ENCODE measurements around the gene OTUD5. TPM values are rescaled to one million over a fixed set of nuclear protein-coding genes. Genes with fewer than 3 reads are reported as not detected.
"Not testable (repeated sequence)": the region's sequence is repeated elsewhere in the genome, so short reads cannot be mapped to it uniquely, and the experiment has no call there.

The OTUD5 gene
- total and polyA plus RNA-seq, 4 donors = 26.4 to 50.6 (median 42.4) TPM

- Histone ChIP-seq H3K4me1 (ENCODE audit: control insufficient read depth in 1 of 2, insufficient read depth in 2 of 2, low read length in 2 of 2) (no peaks in the 10 kb centered on the region), H3K9me3 (ENCODE audit: control insufficient read depth, low read length) (no peaks in the 10 kb centered on the region), H3K27ac (ENCODE audit: low read depth in 1 of 2, low read length in 2 of 2) (no peak overlapping the region), H3K27me3 (ENCODE audit: control insufficient read depth in 1 of 2, insufficient read depth in 2 of 2, low read length in 1 of 2) (no peaks in the 10 kb centered on the region), H3K4me3 (ENCODE audit: low read length in 2 of 2) (no peak overlapping the region), H3K36me3 (ENCODE audit: control insufficient read depth in 1 of 2, insufficient read depth in 2 of 2, low read length in 1 of 2) (peaks cover 0 to 1% of the 10 kb centered on the region in 2 donors)
- intact Hi-C loops (cut with DNase I) = no loop called here
- ATAC-seq (ENCODE audit: low FRiP score) (no peak), DNase-seq (no peak)
- WGBS, 2 donors = 69 to 85% methylated on average over 1 of the region's 1 CpG
These were observed 40.5 kb upstream of the OTUD5 start for GRCh38 chrX:48997865-48998264.

DNA sequence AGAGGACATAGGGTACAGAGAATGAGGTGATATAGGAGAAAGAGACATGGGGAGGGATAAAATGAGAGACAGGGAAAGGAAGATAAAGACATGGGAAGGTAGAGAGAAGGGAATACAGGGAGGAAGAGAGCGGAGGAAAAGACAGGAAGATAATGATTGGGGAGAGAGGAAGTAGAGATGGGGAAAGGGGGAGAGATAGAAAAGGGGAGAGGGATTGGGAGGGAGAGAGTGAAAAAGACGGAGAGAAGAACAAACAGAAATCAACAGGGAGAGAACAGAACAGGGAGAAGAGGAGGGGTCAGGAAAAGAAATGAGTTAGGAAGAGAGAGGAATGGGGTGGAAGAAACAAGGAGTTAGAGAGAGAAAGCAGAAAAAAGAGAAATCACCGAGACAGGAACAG is 40.0 kb upstream of the OTUD5 start:
- Histone ChIP-seq H3K4me1 (ENCODE audit: control insufficient read depth in 1 of 2, insufficient read depth in 2 of 2, low read length in 2 of 2) (no peaks in the 10 kb centered on the region), H3K27ac (ENCODE audit: low read depth in 1 of 2, low read length in 2 of 2) (no peak overlapping the region), H3K27me3 (ENCODE audit: control insufficient read depth in 1 of 2, insufficient read depth in 2 of 2, low read length in 1 of 2) (no peaks in the 10 kb centered on the region), H3K9me3 (ENCODE audit: control insufficient read depth, low read length) (no peaks in the 10 kb centered on the region), H3K4me3 (ENCODE audit: low read length in 2 of 2) (no peak overlapping the region), H3K36me3 (ENCODE audit: control insufficient read depth in 1 of 2, insufficient read depth in 2 of 2, low read length in 1 of 2) (peaks cover 0 to 1% of the 10 kb centered on the region in 2 donors)
- no peak for DNase-seq
- intact Hi-C loops (cut with DNase I) = no loop called here
- no peak for ATAC-seq (ENCODE audit: low FRiP score)
- whole genome bisulfite sequencing, 2 donors = 91 to 98% methylated on average over 3 of the region's 3 CpGs

GRCh38 chrX:48996969-48997368 is 39.6 kb upstream of the OTUD5 start:
- no peaks in the 10 kb centered on the region for H3K4me1 ChIP-seq (ENCODE audit: control insufficient read depth in 1 of 2, insufficient read depth in 2 of 2, low read length in 2 of 2)
- DNase-seq = peak in 1 of 2 donors; percentile 45
- intact Hi-C loops (cut with DNase I) = no loop called here
- no peaks in the 10 kb centered on the region for H3K9me3 ChIP-seq (ENCODE audit: control insufficient read depth, low read length)
- H3K27me3 ChIP-seq (ENCODE audit: control insufficient read depth in 1 of 2, insufficient read depth in 2 of 2, low read length in 1 of 2) = no peaks in the 10 kb centered on the region
- peaks cover 0 to 1% of the 10 kb centered on the region in 2 donors for H3K36me3 ChIP-seq (ENCODE audit: control insufficient read depth in 1 of 2, insufficient read depth in 2 of 2, low read length in 1 of 2)
- 55 to 72% methylated on average over 6 of the region's 6 CpGs for WGBS, 2 donors
- no peak overlapping the region for H3K27ac ChIP-seq (ENCODE audit: low read depth in 1 of 2, low read length in 2 of 2)
- no peak overlapping the region for H3K4me3 ChIP-seq (ENCODE audit: low read length in 2 of 2)
- no peak for ATAC-seq (ENCODE audit: low FRiP score)

DNA sequence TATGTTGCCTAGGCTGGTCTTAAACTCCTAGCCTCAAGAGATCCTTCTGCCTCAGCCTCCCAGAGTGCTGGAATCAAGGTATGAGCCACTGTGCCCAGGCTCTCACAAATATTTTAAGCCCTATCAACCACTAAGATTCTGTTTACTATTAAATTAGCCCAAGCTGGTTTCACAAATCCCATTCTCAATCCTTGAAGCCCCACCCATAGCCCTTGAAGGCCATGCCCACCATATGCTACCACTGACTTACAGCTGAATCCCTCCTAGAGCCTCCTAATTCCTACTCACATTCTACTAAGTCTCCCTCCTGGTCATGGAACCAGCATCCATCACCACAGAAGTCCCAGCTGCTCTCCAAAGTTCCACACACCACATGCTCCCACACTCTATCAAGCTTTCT is 34.9 kb upstream of the OTUD5 start:
- Histone ChIP-seq H3K4me3 (ENCODE audit: low read length in 2 of 2) (no peak overlapping the region), H3K4me1 (ENCODE audit: control insufficient read depth in 1 of 2, insufficient read depth in 2 of 2, low read length in 2 of 2) (no peaks in the 10 kb centered on the region), H3K36me3 (ENCODE audit: control insufficient read depth in 1 of 2, insufficient read depth in 2 of 2, low read length in 1 of 2) (peaks cover 0 to 5% of the 10 kb centered on the region in 2 donors), H3K9me3 (ENCODE audit: control insufficient read depth, low read length) (no peaks in the 10 kb centered on the region), H3K27me3 (ENCODE audit: control insufficient read depth in 1 of 2, insufficient read depth in 2 of 2, low read length in 1 of 2) (no peaks in the 10 kb centered on the region), H3K27ac (ENCODE audit: low read depth in 1 of 2, low read length in 2 of 2) (no peak overlapping the region)
- DNase-seq (peak in 1 of 2 donors; percentile 13), ATAC-seq (ENCODE audit: low FRiP score) (no peak)
- intact Hi-C loops (cut with DNase I) = no loop called here

- WGBS, 2 donors = 72 to 77% methylated on average over 4 of the region's 4 CpGs
- Histone ChIP-seq H3K27me3 (ENCODE audit: control insufficient read depth in 1 of 2, insufficient read depth in 2 of 2, low read length in 1 of 2) (no peaks in the 10 kb centered on the region), H3K27ac (ENCODE audit: low read depth in 1 of 2, low read length in 2 of 2) (no peak overlapping the region), H3K9me3 (ENCODE audit: control insufficient read depth, low read length) (no peaks in the 10 kb centered on the region), H3K4me1 (ENCODE audit: control insufficient read depth in 1 of 2, insufficient read depth in 2 of 2, low read length in 2 of 2) (no peaks in the 10 kb centered on the region), H3K4me3 (ENCODE audit: low read length in 2 of 2) (no peak overlapping the region), H3K36me3 (ENCODE audit: control insufficient read depth in 1 of 2, insufficient read depth in 2 of 2, low read length in 1 of 2) (peaks cover 0 to 5% of the 10 kb centered on the region in 2 donors)
- ATAC-seq (ENCODE audit: low FRiP score) (no peak), DNase-seq (peak in 1 of 2 donors; percentile 33)
- intact Hi-C loops (cut with DNase I) = no loop called here
These were observed 32.1 kb upstream of the OTUD5 start for GRCh38 chrX:48989483-48989882.

GRCh38 chrX:48983896-48984295 is 26.5 kb upstream of the OTUD5 start:
- intact Hi-C loops (cut with DNase I) = no loop called here
- H3K9me3 ChIP-seq (ENCODE audit: control insufficient read depth, low read length) = no peaks in the 10 kb centered on the region
- no peak for DNase-seq
- 89 to 92% methylated on average over 3 of the region's 3 CpGs for WGBS, 2 donors
- H3K36me3 ChIP-seq (ENCODE audit: control insufficient read depth in 1 of 2, insufficient read depth in 2 of 2, low read length in 1 of 2) = peaks cover 0 to 9% of the 10 kb centered on the region in 2 donors
- no peaks in the 10 kb centered on the region for H3K4me1 ChIP-seq (ENCODE audit: control insufficient read depth in 1 of 2, insufficient read depth in 2 of 2, low read length in 2 of 2)
- H3K4me3 ChIP-seq (ENCODE audit: low read length in 2 of 2) = no peak overlapping the region
- no peaks in the 10 kb centered on the region for H3K27me3 ChIP-seq (ENCODE audit: control insufficient read depth in 1 of 2, insufficient read depth in 2 of 2, low read length in 1 of 2)
- H3K27ac ChIP-seq (ENCODE audit: low read depth in 1 of 2, low read length in 2 of 2) = no peak overlapping the region
- ATAC-seq (ENCODE audit: low FRiP score) = no peak

DNA sequence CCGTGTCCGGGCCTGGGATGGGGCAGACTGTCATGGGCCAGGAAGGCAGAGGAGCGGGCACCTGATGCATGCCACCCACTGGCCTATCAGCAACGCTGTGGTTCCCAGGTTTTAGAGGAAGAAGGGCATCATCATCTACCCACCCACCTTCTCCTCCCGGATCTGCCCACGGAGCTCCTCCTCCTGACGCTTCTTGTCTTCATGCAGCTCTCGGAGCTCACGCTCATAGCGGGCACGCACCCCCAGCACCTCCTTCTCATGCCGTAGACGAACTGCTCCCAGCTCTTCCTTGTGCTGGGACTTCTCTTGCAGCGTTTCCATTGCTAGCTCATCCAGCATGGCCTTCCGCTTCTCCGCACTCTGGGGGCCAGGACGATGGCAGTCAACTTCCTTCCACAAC is 25.7 kb upstream of the OTUD5 start:
- Histone ChIP-seq H3K4me3 (ENCODE audit: low read length in 2 of 2) (no peak overlapping the region), H3K27me3 (ENCODE audit: control insufficient read depth in 1 of 2, insufficient read depth in 2 of 2, low read length in 1 of 2) (no peaks in the 10 kb centered on the region), H3K27ac (ENCODE audit: low read depth in 1 of 2, low read length in 2 of 2) (no peak overlapping the region), H3K9me3 (ENCODE audit: control insufficient read depth, low read length) (no peaks in the 10 kb centered on the region), H3K36me3 (ENCODE audit: control insufficient read depth in 1 of 2, insufficient read depth in 2 of 2, low read length in 1 of 2) (peaks cover 0 to 9% of the 10 kb centered on the region in 2 donors), H3K4me1 (ENCODE audit: control insufficient read depth in 1 of 2, insufficient read depth in 2 of 2, low read length in 2 of 2) (no peaks in the 10 kb centered on the region)
- ATAC-seq (ENCODE audit: low FRiP score) (no peak), DNase-seq (no peak)
- intact Hi-C loops (cut with DNase I) = no loop called here
- WGBS, 2 donors = 85 to 90% methylated on average over 17 of the region's 17 CpGs

DNA sequence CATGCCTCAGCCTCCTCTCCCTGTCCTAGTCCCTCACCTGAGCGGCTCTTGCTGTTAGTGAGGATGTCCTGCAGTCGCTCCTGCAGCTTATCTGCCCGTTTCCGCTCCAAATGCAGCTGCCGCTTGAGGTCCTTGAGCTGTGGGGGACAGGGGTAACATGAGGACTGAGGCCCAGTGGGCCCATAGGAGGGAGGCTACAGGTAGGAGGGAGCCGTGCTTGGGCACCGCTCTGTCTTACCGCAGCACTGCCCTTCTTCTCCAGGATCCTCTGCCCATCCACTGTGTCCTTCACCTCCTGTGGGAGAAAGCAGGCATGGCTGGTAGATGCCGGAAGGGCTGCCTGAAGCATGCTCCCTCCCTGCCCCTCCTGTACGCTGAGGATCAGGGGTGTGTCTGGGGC is 23.8 kb upstream of the OTUD5 start:
- intact Hi-C loops (cut with DNase I) = no loop called here
- Histone ChIP-seq H3K27me3 (ENCODE audit: control insufficient read depth in 1 of 2, insufficient read depth in 2 of 2, low read length in 1 of 2) (no peaks in the 10 kb centered on the region), H3K4me1 (ENCODE audit: control insufficient read depth in 1 of 2, insufficient read depth in 2 of 2, low read length in 2 of 2) (no peaks in the 10 kb centered on the region), H3K27ac (ENCODE audit: low read depth in 1 of 2, low read length in 2 of 2) (no peak overlapping the region), H3K9me3 (ENCODE audit: control insufficient read depth, low read length) (no peaks in the 10 kb centered on the region), H3K36me3 (ENCODE audit: control insufficient read depth in 1 of 2, insufficient read depth in 2 of 2, low read length in 1 of 2) (peaks cover 0 to 7% of the 10 kb centered on the region in 2 donors), H3K4me3 (ENCODE audit: low read length in 2 of 2) (no peak overlapping the region)
- ATAC-seq (ENCODE audit: low FRiP score) = peak; percentile 38
- peak in 1 of 2 donors; percentile 47 for DNase-seq
- WGBS, 2 donors = 80 to 95% methylated on average over 10 of the region's 10 CpGs

GRCh38 chrX:48980341-48980740 is 22.9 kb upstream of the OTUD5 start:
- H3K27me3 ChIP-seq (ENCODE audit: control insufficient read depth in 1 of 2, insufficient read depth in 2 of 2, low read length in 1 of 2); H3K9me3 ChIP-seq (ENCODE audit: control insufficient read depth, low read length); H3K27ac ChIP-seq (ENCODE audit: low read depth in 1 of 2, low read length in 2 of 2); DNase-seq; H3K4me1 ChIP-seq (ENCODE audit: control insufficient read depth in 1 of 2, insufficient read depth in 2 of 2, low read length in 2 of 2); H3K36me3 ChIP-seq (ENCODE audit: control insufficient read depth in 1 of 2, insufficient read depth in 2 of 2, low read length in 1 of 2); H3K4me3 ChIP-seq (ENCODE audit: low read length in 2 of 2); ATAC-seq (ENCODE audit: low FRiP score); intact Hi-C loops (cut with DNase I): not testable (repeated sequence)
- WGBS, 2 donors = 79 to 86% methylated on average over 3 to 10 of the region's 10 CpGs

All from aorta (tissue), 5 donors.